ENCODE results near the gene SPRED3.
"Not testable (repeated sequence)": the region's sequence is repeated elsewhere in the genome, so short reads cannot be mapped to it uniquely, and the experiment has no call there.

SPRED3 gene

GRCh38 chr19:38424272-38424671 is 35.8 kb downstream of the SPRED3 start:
- H3K4me3 ChIP-seq (ENCODE audit: low read depth, low read length), result no peak overlapping the region
- TF ChIP-seq CTCF (IDR thresholded peaks at IDR 0.05; ENCODE audit: low read depth, low read length), result no peak

GRCh38 chr19:38425222-38425809 is 36.8 kb downstream of the SPRED3 start:
- H3K4me3 ChIP-seq (ENCODE audit: low read depth, low read length), result no peak overlapping the region
- TF ChIP-seq CTCF (IDR thresholded peaks at IDR 0.05; ENCODE audit: low read depth, low read length), result no peak

- H3K4me3 ChIP-seq (ENCODE audit: low read depth, low read length), result no peak within 1 kb of the TSS
- TF ChIP-seq CTCF (IDR thresholded peaks at IDR 0.05; ENCODE audit: low read depth, low read length), result no peak
Measured at GRCh38 chr19:38425810-38426466, 37.4 kb downstream of the SPRED3 start, which contains the start of gene RASGRP4. Gene RASGRP4, minus strand, starts transcription at chr19:38426219. Its CDS starts 128 bp downstream, at chr19:38426091.

- H3K4me3 ChIP-seq (ENCODE audit: low read depth, low read length), result not testable (repeated sequence)
Measured at GRCh38 chr19:38427035-38427677, 38.7 kb downstream of the SPRED3 start.

- H3K4me3 ChIP-seq (ENCODE audit: low read depth, low read length), result no peak overlapping the region
- no peak for TF ChIP-seq CTCF (IDR thresholded peaks at IDR 0.05; ENCODE audit: low read depth, low read length)
Measured at GRCh38 chr19:38429055-38429810, 40.7 kb downstream of the SPRED3 start.

- no peak for TF ChIP-seq CTCF (IDR thresholded peaks at IDR 0.05; ENCODE audit: low read depth, low read length)
- no peak overlapping the region for H3K4me3 ChIP-seq (ENCODE audit: low read depth, low read length)
Measured at GRCh38 chr19:38429811-38430156, 41.3 kb downstream of the SPRED3 start.

GRCh38 chr19:38430931-38431330 is 42.4 kb downstream of the SPRED3 start:
- no peak overlapping the region for H3K4me3 ChIP-seq (ENCODE audit: low read depth, low read length)
- no peak for TF ChIP-seq CTCF (IDR thresholded peaks at IDR 0.05; ENCODE audit: low read depth, low read length)

All from WI38 (cell line).